Stimulated activated CD4-positive, alpha-beta T cell treated with anti-CD3 and anti-CD28 coated beads, Interleukin-4, amount 100 ng/mL, for 1 hour (primary cell): ENCODE results near the gene ANXA2.
"Not testable (repeated sequence)": the region's sequence is repeated elsewhere in the genome, so short reads cannot be mapped to it uniquely, and the experiment has no call there.

Source experiments
- DNase-seq: peaks from one replicate; pipeline ENCODE4 v3.0.0-alpha.2; 2020

Gene ANXA2

GRCh38 chr15:60397772-60398445 lies at the start of gene ANXA2:
Gene ANXA2, minus strand, starts transcription at chr15:60397986. Its CDS starts 11,911 bp downstream, at chr15:60386075.
- peak; percentile 77 for DNase-seq

DNA sequence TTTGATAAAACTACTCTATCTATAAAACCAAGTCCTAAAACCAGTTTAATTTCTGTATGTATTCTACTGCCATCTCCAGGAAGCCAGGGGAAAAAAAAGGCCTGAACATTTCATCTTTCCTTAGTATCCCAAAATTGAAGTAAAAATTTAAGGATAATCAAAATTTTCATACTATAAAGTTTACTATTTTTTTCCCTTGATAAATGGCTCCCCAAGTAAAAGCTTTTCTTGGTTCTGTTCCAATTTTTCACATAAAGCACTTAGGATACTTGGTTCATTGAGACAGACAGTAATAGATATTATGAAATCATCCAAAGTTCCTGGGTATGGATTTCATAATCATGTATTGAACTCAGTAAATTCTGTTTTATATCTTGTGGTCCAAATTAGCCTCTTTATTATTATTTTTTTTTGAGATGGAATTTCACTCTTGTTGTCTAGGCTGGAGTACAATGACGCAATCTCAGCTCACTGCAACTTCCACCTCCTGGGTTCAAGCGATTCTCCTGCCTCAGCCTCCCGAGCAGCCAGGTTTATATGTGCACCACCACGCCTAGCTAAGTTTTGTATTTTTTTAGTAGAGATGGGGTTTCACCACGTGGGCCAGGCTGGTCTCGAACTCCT lies 46.6 kb upstream of the ANXA2 start:
- no peak for DNase-seq

- DNase-seq: no peak
Observed at GRCh38 chr15:60442763-60443162, 45.0 kb upstream of the ANXA2 start.

DNA sequence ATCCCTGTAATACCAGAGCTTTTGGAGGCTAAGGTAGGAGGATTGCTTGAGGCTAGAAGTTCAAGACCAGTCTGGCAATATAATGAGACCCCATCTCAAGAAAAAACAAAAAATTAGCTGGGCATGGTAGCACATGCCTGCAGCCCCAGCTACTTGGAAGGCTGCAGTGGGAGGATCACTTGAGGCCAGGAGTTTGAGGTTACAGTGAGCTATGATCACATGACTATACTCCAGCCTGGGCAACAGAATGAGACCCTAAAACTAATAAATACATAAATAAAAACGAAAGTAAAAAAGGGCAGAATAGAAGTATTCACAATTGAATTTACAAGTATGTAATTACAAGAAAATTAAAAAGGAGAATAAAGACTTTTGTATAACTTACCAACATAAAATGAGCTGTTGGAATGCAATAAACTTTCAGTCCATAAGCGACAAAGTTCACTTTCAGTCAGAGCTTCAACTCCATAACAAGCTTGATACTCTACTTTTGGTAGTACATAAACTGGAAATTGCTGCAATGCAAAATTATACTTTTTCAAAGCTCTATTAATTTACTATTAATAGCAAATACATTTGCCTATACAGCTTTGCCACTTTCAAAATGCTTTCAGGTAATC lies 44.4 kb upstream of the ANXA2 start:
- DNase-seq: no peak

- no peak for DNase-seq
Observed at GRCh38 chr15:60441331-60441730, 43.5 kb upstream of the ANXA2 start.

DNA sequence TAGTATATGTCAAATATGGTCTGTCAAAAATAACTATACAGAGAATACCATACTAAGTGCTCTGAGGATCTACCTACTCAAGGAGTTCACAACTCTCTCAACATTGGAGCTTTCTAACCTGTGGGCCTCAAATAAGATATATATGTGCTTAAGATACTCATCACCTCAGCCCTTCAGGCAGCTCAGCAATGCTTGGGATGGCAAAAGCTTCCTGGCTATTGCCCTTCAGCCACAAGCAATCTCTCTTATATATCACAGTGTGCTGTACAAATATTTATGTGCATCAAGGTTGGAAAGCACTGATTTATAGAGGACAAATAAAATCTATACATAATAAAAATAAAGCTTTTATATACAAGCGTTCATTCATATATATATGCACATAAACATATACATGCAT lies 40.9 kb upstream of the ANXA2 start:
- no peak for DNase-seq

- no peak for DNase-seq
Observed at GRCh38 chr15:60428935-60429334, 31.1 kb upstream of the ANXA2 start.

DNA sequence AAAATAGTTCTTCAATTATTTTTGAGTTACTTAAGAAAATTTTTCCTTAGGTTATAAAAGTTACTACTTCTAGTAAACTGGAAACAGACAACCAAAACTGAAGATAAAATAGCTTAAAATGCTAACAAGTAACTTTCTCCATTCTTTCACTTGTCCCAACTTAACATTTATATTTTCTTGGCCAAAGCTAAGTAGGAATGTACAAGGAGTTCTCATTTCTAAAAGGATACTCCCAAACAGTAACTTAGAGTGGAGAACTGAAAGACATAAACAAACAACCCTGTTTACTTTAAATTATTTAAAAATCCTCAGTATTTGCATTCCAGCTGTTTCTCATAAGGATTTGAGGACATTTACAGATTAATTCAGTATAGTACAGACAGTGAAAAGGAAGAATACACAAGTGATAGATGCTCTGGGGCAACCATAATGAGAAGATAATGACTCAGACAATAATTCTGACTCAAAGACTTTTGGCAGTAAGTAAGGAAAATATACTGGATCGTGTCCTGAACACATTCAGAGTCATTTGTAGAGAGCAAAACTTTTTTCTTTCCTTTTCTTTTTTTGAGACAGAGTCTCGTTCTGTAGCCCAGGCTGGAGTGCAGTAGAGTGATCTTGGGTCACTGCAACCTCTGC lies 29.2 kb upstream of the ANXA2 start:
- no peak for DNase-seq

- no peak for DNase-seq
Observed at GRCh38 chr15:60425461-60425860, 27.7 kb upstream of the ANXA2 start.

DNA sequence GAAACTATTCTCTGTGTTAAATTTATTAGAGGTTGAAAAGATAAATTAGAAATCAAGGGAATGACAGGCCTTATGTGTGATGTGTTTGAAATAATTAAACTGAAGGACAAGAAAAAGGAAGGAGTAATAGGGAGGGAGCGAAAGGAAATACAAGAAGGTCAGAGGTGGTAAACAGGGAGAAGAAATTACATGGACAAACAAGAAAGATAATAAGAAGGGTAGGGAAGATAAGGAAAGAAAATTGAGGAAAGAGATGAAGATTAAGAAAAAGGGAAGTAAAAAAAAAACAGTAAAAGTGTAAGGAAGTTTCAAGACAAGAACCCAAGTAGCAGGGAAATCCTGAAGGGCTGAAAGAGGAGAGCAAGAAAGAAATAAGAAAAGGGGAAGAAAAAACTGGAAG lies 26.2 kb upstream of the ANXA2 start:
- DNase-seq: no peak

GRCh38 chr15:60423537-60423936 lies 25.8 kb upstream of the ANXA2 start:
- DNase-seq: no peak

- DNase-seq: no peak
Observed at GRCh38 chr15:60421544-60421943, 23.8 kb upstream of the ANXA2 start.

- no peak for DNase-seq
Observed at GRCh38 chr15:60420203-60420716, 22.5 kb upstream of the ANXA2 start.

DNA sequence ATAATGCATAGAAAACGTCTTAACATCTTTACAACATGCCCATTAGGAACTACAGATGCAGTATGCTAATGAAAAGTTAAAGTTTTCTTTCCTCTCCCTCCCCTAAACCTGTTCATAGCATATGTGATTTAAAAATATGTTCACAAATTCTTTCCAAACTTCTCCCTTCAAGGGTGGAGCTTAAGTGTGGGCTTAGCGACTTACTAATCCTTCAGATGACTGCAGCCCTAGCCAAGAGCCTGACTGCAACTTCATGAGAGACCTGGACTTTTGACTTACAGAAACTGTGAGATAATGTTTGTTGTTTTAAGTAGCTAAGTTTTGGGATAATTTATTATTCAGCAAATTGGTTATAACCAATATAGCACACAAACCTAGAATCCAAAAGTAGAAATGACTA lies 22.0 kb upstream of the ANXA2 start:
- DNase-seq: no peak

- DNase-seq: no peak
Observed at GRCh38 chr15:60418096-60418495, 20.3 kb upstream of the ANXA2 start.

- DNase-seq: no peak
Observed at GRCh38 chr15:60417112-60417511, 19.3 kb upstream of the ANXA2 start.

DNA sequence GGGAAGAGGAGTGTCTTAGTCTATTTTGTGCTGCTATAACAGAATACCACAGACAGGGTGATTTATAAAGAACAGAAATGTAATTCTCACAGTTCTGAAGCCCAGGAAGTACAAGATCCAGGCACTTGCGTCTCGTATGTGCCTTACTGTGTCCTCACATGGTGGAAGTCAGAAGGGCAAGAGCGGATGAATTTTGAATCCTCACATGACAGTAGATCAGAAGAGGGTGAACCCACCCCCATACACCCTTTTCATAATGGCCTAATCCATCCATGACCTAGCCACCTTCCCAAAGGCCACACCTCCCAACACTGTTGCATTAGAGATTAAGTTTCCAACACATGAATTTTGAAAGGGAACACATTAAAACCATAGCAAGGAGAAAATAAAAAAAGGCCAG lies 18.7 kb upstream of the ANXA2 start:
- no peak for DNase-seq

DNA sequence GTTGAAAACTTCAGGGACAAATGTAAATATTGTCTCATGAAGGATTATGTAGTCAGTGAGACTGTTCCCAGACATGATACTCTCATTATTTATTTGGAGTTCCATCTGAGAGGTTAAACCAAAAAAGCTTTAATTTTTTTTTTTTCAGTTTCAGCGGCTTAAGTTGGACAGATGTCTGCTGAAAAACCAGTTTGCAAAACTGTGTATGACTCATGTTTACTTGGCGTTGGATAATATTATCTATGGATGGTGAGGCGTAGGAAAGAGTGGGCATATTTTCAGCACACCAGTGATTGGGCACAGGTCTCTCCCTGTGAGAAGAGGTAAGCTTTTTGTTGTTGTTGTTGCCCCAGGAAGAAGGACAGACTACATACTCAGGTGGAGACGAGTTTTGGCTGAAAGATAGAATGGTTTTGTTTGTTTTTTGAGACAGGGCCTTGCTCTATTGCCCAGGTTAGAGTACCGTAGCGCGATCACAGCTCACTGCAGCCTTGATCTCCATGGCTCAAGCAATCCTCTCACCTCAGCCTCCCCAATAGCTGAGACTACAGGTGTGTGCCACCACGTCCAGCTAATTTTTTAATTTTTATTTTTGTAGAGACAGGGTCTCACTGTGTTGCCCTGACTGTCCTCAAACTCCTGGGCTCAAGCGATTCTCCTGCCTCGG lies 16.4 kb upstream of the ANXA2 start:
- no peak for DNase-seq

DNA sequence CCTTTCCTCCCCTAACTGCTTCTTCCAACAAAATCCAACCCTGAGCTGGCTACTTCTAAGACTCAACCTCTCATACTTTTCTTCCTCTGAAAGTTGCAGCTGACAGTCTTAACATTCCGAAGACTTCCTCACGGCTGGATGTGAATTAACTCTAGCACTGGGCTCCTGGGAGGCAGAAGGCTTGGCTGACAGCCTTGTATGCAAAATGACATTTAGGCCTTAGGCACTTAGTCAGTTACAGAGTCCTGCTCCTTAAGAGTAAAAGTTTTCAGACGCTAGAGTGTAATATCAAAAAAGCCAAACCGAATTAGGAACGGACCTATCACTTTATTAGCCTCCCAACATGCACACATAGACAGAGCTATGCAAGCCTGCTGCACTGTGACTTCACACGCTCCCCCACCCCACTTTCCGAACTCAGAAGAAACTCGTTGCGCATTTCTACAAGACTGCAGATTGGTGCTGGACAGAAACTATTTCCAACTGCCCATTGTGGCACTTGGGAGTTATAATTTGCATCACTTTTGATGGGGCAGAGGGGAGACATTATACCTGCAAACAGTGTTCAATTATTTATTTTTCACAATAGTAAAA lies 15.5 kb upstream of the ANXA2 start:
- no peak for DNase-seq

- not testable (repeated sequence) for DNase-seq
Observed at GRCh38 chr15:60412807-60413206, 15.0 kb upstream of the ANXA2 start.

GRCh38 chr15:60411774-60412425 lies 14.1 kb upstream of the ANXA2 start:
- no peak for DNase-seq

DNA sequence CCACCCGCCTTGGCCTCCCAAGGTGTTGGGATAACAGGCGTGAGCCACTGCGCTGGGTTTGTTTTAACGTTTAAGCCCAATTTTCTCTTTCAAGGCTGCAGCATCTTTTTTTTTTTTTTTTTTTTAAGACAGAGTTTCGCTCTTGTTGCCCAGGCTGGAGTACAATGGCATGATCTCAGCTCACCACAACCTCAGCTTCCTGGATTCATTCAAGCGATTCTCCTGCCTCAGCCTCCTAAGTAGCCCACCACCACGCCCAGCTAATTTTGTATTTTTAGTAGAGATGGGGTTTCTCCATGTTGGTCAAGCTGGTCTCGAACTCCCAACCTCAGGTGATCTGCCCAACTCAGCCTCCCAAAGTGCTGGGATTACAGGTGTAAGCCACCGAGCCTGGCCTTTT lies 12.6 kb upstream of the ANXA2 start:
- not testable (repeated sequence) for DNase-seq
